GM21423 (cell line): ENCODE measurements around the gene ITGB5.
A peak's percentile ranks its signal among the peaks of the same experiment; 100 is the strongest.
"Not testable (repeated sequence)": the region's sequence is repeated elsewhere in the genome, so short reads cannot be mapped to it uniquely, and the experiment has no call there.

ENCODE experiments used
- ATAC-seq: cut with Tn5 transposase; IDR thresholded peaks from one replicate; pipeline ENCODE4 v1.9.1; 2021; ENCODE audit warnings: mild to moderate bottlenecking, moderate library complexity; ENCODE audit not compliant: unreplicated experiment

The ITGB5 gene

DNA sequence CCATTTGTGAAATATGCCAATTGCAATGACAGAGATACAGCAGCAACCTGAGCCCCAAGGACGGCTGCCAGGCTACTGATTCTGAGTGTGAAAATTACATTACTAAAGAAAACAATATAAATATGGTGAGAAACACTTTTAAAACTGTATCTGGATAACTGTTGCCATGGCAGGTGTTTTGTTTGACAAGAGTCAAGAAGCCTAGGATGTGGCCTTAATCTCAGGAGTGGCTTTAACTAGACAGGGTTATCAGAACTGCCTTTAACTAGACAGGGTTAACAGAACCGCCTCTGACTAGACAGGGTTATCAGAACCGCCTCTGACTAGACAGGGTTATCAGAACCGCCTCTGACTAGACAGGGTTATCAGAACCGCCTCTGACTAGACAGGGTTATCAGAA, 98.1 kb downstream of the ITGB5 start:
- ATAC-seq = not testable (repeated sequence)

DNA sequence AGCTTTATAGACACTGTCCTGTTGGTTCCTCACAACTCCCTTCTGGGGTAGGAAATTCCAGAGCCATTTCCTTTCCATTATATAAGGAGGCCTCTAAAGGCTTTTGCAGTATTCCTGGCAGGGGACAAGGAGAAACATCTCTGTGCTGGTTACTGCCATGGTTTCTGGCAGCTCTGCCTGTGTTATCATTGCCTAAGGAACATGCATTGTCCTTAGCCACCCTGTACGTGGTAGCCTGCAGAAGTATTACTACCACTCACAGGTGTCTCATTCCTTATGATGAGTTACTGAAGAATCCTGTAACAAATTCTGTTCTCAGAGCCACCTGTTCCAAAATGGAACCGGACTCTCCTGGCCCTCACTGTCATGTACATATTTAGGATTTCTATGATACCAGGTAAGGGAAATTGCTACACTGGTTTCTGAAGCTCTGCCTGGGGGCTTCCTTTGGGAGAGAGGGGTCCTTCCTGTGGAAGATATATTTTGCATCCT, 98.9 kb downstream of the ITGB5 start:
- ATAC-seq = no peak

DNA sequence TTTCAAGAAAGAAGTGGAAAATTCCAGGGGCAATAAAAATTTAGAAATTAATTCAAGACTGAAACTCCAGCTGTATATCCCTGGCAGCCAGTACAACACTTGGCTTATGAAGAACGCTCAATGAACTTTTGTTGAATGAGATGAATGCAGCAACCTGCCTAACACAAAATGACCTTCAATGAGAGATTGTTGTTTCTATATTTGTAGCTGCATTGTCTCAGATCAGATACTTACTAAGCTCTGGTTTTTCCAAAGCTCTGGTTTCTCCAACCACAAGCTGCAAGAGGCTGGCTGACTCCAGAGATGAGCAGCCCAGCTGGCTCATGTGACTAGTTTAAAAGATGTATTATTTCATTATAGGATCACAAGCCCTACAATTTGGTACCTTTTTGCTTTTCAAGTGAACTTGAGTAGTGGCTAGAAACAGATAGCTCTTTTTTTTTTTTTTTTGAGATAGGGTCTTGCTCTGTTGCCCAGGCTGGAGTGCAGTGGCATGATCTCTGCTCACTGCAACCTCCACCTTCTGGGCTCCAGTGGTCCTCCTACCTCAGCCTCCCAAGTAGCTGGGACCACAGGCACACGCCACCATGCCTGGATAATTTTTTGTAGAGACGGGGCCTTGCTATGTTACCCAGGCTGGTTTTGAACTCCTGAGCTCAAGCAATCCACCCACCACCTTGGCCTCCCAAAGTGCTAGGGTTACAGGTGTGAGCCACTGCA, 99.5 kb downstream of the ITGB5 start:
- ATAC-seq = no peak

DNA sequence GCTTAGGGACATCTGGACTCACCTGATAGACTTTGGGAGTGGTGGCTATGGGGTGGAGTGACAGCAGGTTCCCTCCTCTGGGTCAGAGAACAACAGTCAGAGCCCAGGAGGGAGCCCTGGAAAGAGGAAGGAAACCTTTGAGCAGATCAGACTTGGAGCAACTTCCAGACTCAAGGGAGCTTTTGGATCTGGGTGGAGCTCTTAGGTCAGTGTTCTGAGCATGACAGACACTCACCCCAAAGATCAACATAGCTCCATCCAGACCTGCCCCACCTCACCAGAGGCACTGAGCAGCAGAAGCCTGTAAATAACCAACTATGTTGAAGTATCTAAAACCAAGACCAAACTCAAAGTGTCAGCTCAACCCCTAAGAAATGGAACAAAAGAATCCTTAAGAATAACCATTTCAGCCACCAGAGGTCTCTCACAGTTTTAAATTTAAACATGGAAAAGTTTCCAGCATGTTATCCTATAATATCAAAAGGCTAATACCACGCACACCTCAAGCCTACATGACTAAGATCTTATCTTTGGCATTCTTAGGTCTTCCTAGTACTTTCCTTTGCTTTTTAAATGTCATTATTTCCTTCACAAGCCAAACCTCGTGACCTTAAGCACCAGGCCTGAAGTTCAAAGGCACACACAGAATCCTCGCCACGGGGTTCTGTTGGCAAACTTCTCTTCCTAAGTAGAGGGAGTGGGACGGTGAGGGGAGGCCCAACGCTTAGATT, 100.5 kb downstream of the ITGB5 start:
- no peak for ATAC-seq

DNA sequence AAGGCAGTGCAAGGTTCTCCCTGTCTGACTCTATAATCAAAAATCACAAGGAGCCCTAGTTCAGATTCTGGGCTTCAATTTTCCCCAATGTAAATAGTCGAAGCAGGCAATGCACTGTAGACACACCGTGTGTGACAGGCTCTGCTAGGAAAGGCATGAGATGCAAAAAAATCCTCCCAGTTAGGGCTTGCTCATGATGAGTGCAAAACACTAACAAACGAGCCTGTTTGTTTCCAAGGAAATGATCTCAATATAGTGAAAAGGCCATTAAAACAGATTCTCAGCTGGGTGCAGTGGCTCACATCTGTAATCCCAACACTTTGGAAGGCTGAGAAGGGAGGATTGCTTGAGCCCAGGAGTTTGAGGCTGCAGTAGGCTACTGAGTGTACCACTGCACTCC, 101.2 kb downstream of the ITGB5 start:
- ATAC-seq = no peak

DNA sequence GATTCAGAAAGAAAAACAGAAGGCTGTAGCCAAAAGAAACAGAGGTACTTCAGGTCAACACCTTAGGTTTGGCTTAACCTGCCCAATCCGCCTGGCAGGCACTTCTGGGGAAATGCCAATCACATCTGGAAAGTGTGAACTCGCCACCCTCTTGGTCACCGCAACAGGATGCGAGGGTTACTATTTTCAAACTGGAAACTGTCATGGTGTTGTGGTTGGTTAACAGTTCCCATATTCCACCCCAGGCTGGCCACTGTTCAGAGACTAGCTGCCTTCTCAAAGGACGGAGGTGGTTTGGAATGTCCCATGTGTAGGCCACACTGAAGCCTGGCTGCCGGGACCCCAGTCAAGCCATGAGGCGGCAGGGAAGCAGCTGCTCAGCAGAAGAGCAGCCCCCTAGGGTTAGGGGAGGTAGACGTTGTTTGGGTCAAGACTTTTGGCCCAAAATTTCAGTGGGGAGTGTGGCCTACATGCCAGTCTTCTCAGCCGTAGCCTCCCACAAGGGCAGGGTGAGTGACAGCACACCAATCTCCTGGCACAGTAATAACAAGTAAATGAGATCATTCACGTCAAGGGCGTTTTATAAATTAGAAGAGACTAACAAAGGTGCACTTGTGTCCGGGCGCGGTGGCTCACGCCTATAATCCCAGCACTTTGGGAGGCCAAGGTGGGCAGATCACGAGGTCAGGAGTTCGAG, 102.3 kb downstream of the ITGB5 start:
- ATAC-seq = peak; percentile 57

DNA sequence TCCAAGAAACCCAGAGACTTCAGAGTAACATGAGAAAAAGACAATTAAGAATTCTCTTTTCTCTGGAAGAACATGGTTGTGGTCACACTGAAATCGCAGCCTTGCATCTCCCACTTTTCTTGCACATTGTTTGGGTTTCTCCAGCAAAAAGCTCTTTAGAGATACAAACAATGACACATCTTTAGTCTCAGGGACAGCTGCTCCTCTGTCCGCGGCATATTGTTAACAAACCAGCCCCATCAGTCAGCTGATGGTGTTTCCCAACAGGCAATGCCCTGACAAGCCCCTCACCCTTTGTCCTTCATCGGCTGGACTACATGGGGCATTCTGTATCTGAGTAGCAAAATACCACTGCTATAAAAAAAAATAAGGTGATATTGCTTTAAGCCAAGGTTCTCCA, 103.5 kb downstream of the ITGB5 start:
- ATAC-seq = no peak

DNA sequence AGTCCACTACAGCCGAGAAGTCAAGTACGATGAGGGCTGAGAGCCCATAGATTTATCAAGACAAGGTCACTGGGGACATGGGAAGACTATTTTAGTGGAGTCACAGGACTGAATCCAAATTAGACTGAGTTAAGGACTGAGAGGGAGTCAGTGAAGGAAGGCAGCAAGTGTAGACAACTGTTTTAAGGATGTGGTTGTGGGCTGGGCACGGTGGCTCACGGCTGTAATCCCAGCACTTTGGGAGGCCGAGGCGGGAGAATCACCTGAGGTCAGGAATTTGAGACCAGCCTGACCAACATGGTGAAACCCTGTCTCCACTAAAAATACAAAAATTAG, 104.8 kb downstream of the ITGB5 start:
- not testable (repeated sequence) for ATAC-seq

DNA sequence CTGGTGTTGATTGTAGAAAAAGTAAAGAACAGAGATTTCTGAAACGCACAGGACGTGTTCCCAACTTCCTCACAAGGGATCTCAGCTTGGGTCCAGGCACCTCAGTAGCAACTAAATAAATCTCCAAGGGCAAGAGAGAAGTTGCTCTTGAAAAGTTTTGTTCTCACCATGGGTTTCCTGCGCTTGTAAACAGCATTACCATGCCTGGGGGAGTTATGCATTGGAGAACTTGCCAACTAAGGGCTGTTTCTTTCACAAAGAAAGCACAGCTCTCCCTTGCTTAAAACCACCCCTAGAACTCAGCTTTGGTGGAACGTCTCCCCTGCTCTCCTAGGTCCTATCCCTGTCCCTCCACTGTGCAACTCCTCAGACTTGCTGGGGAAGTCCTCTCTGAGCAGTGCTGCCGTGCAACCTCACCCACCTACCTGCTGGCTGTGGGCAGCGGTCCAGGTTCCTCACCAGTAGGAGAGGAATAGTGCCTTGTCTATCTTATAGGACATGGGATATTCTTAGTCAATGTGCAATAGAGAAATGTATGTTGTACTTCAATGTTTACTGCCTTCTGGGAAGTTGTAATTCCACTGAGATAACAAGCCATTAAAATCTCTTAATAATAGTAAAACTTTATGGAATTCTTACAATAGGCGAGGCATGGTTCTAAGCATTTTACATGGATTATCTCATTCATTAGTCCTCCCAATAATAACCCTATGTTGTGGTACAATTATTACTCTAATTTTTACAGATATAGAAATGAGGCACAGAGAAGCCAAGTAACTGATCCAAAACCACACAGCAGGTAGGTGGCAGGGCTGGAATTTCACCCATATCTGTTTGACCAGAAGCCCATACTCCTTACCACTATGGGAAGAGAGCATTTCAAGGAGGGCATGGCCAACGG, 105.4 kb downstream of the ITGB5 start:
- ATAC-seq = no peak

DNA sequence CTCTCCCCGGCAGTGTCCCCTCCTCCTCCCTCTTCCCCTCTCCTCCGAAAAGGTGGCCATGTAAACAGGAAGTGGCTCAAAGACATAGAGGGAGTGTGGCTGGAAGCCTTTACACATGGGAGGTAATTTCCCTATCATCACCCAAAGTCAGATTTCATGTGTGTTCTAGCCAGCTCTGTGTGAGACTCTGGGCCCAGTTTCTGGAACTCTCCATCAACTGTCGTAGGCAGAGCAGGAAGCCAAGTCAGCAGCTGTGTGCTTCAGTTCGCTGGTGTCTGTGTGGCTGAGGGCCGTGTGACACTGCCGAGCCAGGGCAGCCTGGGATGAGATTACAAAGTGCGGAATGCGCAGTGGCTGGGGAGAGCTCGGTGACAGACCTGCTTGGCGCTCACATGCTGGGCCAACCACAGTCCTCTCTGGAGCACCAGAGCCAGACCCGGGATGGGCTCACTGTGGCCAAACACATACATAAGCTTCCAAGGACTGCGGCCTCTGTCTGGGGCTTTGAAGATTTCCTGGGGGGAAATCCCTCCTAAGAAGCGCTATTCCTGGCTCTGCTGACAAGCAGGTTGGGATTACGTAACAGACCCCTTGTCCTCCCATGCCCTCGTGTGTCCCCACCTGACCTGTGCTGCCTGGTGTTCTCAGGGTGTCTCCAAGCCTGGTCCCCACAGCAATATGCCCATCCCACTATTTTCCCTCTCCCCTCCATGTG, 106.2 kb downstream of the ITGB5 start:
- ATAC-seq = no peak

DNA sequence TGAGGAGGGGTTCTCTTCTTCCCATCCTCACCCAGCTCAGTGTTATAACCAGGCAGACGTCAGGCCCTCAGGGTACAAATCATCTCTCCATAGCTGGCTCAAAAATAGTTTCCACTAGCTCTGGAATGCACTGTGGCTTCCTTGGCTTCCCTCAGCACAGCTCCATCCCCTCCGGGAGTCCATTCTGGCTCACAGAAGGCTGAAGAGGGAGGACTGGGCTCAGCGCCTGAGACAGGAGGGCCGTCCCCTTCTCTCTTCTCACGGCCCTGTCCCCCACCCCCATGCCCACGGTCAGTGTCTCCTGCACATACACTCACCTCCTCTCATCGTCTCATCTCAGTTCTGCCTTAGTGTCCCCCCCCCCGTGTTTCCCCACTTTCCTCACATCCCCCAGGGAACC, 106.8 kb downstream of the ITGB5 start:
- no peak for ATAC-seq

DNA sequence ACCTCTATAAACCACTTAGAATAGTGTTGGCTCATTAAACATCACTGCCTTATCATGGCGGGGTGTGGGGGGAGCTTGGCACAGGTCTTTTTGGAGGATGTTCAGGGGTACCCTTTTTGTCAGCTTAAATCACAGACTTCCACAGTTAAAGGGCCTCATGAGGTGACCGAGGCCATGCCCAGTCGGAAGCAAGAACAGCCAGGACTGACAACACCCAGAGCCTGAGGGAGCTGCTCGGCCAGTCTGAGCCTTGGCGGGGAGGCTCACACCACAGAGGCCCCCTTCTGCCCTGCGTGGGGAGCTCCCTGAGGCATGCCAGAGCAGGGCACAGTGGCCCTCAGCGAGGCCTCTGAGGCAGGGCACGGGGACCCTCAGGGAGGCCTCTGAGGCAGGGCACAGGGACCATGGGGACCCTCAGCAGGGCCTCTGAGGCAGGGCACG, 107.4 kb downstream of the ITGB5 start:
- ATAC-seq = no peak

DNA sequence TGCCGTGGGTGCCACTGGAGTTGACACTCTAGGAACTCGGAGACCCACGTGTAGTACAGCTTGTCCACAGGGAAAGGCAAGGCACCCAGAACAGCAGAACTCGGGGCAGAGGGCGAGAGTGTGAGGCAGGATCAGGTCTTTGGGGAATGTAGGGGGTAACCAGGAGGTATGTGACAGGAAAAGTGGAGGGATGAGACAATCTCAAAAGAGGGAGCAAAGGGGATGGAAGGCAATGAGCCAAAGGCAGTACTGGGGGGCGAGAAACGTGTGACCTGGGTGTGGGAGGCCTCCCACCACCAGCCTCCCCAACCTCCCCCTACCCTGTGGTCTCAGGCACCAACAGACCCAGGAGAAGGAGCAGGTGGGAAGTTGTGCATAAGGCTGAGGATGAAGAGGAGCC, 108.0 kb downstream of the ITGB5 start:
- no peak for ATAC-seq

DNA sequence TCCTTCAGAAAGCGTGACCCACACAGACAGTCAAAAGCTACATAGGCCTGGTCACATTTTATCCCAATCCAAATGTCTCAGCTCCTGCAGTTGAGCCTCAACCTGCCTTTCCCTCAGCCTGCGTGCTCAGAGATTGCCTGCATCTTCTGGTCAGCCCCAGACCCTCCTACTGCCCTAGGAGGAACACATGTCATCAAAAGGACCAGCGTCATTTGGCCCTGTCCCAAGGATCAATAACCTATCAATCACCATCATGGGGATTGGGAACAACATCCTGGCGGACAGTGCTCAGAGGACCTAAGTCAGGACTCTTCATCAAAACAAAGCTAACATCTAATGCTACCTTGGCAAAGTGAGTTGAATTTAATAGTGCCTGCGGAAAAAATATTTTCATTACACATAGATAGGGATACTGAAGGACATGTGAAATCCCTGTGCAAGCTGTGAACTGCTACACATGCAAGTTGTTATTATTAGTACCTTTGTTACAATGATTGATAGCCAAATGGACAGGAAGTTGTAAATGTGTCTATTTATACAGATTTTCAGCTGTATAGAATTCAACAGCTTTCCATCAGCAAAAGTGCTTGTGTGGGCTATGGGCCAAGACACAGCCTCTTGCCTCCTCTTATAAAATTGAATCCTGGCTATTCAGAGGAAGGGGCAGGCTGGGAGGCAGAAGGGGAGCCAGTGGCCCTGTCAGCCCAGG, 109.2 kb downstream of the ITGB5 start:
- no peak for ATAC-seq

DNA sequence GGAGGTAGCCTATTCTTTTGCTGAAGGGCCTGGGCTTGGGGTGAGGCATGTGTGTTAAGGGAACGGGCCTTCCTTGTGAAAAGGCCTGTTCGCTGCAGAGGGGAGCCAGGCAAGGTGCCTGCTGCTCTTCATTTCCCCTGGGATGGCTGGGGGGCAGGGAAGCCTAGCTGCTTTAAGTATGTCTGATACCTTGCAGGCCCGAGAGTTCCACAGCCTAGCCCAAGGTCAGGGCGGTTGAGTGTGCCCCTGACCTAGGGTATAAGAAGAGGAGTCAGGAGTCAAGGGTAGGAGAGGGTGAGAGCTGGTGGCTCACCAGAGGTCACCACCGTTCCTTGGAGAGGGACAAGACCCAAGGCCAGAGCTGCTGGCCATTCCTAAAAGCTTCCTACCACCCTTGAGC, 110.3 kb downstream of the ITGB5 start:
- no peak for ATAC-seq

DNA sequence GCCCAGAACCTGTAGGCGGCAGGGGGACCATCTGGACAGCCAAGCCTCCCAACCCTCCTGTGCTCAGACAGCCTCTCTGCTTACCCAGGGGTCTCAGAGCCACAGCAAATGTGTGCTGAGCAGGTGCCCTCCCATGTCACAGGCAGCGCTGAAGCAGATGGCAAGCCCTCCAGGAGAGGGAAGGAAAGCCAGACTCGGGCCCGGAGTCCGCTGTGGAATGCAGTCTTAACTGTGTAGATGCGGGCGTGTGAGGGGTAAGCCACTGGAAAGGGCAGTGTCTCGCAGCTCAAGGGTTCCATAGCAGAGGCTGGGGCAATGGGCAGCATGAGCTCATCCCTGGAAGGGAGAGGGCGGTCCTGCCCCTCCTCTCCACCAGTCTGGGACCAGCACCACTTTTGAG, 111.3 kb downstream of the ITGB5 start:
- no peak for ATAC-seq

DNA sequence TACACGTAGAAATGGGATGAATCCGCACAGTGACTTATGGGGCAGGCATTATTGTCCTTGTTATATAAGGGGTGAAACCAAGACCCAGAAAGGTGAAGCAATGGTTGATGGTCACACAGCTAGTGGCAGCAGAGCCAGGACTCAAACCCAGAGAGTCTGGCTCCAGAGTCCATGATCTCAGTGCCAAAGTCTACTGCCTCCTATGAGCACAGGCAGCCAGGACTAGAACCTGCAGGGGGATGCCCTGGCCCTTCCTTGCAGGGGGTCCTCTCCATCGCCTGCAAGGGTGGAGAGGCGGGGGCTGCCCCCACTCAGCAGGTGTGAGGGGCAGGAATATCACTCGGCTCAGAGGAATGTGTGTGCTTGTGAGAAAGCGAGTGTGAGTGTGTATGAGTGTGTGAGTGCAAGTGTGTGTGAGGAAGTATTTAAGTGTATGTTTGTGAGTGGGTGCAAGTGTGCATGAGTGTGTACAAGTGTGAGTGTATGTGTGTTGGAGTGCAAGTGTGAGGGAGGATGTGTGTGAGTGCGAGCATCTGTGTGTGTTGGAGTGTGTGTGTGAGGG, 112.2 kb downstream of the ITGB5 start:
- ATAC-seq = no peak

DNA sequence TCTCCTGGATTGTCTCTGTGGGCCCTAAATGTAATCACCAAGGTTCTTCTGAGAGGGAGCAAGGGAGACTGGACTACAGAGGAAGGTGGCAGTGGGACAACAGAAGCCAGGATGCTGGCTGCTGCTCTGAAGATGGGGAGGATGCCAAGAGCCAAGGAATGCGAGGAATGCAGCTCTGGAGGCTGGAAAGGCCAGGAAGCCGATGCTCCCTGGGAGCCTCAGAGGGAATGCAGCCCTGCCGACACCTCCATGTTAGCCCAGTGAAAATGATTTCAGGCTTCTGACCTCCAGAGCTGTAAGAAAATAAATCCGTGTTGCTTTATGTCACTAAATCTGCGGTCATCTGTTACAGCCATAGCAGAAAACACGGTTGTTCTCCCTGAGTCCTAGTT, 112.8 kb downstream of the ITGB5 start:
- no peak for ATAC-seq
